K562 (cell line): Measurements from ENCODE around the gene NANS. TPM values are rescaled to one million over a fixed set of nuclear protein-coding genes. Genes with fewer than 3 reads are reported as not detected.
A peak's percentile ranks its signal among the peaks of the same experiment; 100 is the strongest.

Source experiments
- ATAC-seq: fragments of 200-7000 bp; cut with Tn5 transposase; 3 replicates; pipeline ENCODE4 v1.9.1; 2020; ENCODE audit warnings: moderate library complexity
- BruUV-seq: library from RNA; stranded (reverse); fragments of 400-500 nt; replicated peaks from 2 replicates; lab custom pipeline; 2021; lab: Mats Ljungman, UMichigan
- CTCF ChIA-PET: fragments of 300-600 bp; formaldehyde crosslinking; extraction: SDS; loops from one replicate; lab custom pipeline; 2021; ENCODE audit warnings: low intra/inter-chr PET ratio; lab: Yijun Ruan, JAX
- POLR2A ChIA-PET: fragments of 300-600, 350-650 bp; sonication (Branson Sonifier 250); formaldehyde crosslinking; extraction: SDS; loops from one replicate; lab custom pipeline; 2021; ENCODE audit warnings: antibody characterized with exemption, inconsistent platforms; lab: Yijun Ruan, JAX
- DNase-seq, 4 experiments: peaks; one replicate each; pipeline versions ENCODE4 v3.0.0 to v3.0.0-alpha.2; 2011 to 2018; ENCODE audit warnings: low spot score in 3 of 4, mixed read lengths in 3 of 4; ENCODE audit errors: extremely low read depth in 1 of 4
- FAIRE-seq: peaks from 2 replicates; lab custom pipeline; 2011; peaks lifted over from hg19 to GRCh38; lab: Jason Lieb, UNC
- H2AFZ ChIP-seq: 2 replicates; pipeline ENCODE4 v1.6.0; 2011; ENCODE audit warnings: low read depth, low read length, control low read depth, inconsistent platforms
- H3K27ac ChIP-seq: fragments of 200-600 bp; 3 replicates; pipeline ENCODE4 v1.8.0; 2011; ENCODE audit warnings: low read depth, mild to moderate bottlenecking, control low read depth, inconsistent platforms, low read length, moderate library complexity, mixed read lengths; ENCODE audit errors: extremely low read depth
- H3K27me3 ChIP-seq, 2 experiments: fragments of 300-600 bp in 1 of 2; 2 replicates in 1 of 2; 3 replicates in 1 of 2; pipeline versions ENCODE4 v1.6.0 to v1.8.0; 2011; ENCODE audit warnings: inconsistent platforms in 2 of 2, low read length in 2 of 2, mild to moderate bottlenecking in 1 of 2, mixed read lengths in 1 of 2, moderate library complexity in 1 of 2; ENCODE audit not compliant: control insufficient read depth in 2 of 2, insufficient read depth in 2 of 2
- H3K36me3 ChIP-seq: fragments of 300-600 bp; 3 replicates; pipeline ENCODE4 v1.8.0; 2011; ENCODE audit warnings: mild to moderate bottlenecking, low read length, inconsistent platforms; ENCODE audit not compliant: control insufficient read depth, insufficient read depth
- H3K4me1 ChIP-seq, 2 experiments: fragments of 200-600 bp in 1 of 2; replicated peaks in 1 of 2; 2 replicates in 1 of 2; 3 replicates in 1 of 2; pipeline versions ENCODE4 v1.5.1 to v1.8.0; 2011; ENCODE audit warnings: inconsistent platforms in 2 of 2, low read length in 2 of 2, mild to moderate bottlenecking in 1 of 2, mixed read lengths in 1 of 2, moderate library complexity in 1 of 2; ENCODE audit not compliant: control insufficient read depth in 2 of 2, insufficient read depth in 2 of 2
- H3K4me2 ChIP-seq: 2 replicates; pipeline ENCODE4 v1.6.1; 2011; ENCODE audit warnings: low read length, control low read depth, inconsistent platforms, mixed read lengths; ENCODE audit not compliant: insufficient read depth
- H3K4me3 ChIP-seq: fragments of 200-600 bp; sonication (generic), shearing (Covaris generic); 2 replicates; pipeline ENCODE4 v1.5.1; 2016; ENCODE audit warnings: control low read depth, inconsistent platforms
- H3K79me2 ChIP-seq: fragments of 200-600 bp; 3 replicates; pipeline ENCODE4 v1.8.0; 2011; ENCODE audit warnings: low read length, inconsistent platforms; ENCODE audit not compliant: control insufficient read depth, insufficient read depth
- H3K9ac ChIP-seq, 2 experiments: 2 replicates each; pipeline versions ENCODE4 v1.6.0 to v1.6.1; 2011; ENCODE audit warnings: low read depth in 2 of 2, low read length in 2 of 2, control low read depth in 1 of 2, inconsistent platforms in 1 of 2, mild to moderate bottlenecking in 1 of 2, mixed read lengths in 1 of 2; ENCODE audit not compliant: insufficient read depth in 1 of 2
- H3K9me1 ChIP-seq: one replicate; pipeline ENCODE4 v1.6.0; 2011; ENCODE audit warnings: inconsistent platforms, mild to moderate bottlenecking, low read length, moderate library complexity; ENCODE audit not compliant: control insufficient read depth, insufficient read depth
- H3K9me3 ChIP-seq: replicated peaks from 2 replicates; pipeline ENCODE4 v1.5.1; 2011; ENCODE audit warnings: low read depth, low read length, inconsistent platforms; ENCODE audit not compliant: control insufficient read depth, insufficient read depth
- H4K20me1 ChIP-seq: replicated peaks from 2 replicates; pipeline ENCODE4 v1.6.1; 2011; ENCODE audit warnings: low read length, inconsistent platforms, mixed read lengths; ENCODE audit not compliant: control insufficient read depth, insufficient read depth
- C11orf30 ChIP-seq: fragments of 450-650 bp; IDR thresholded peaks from 2 replicates; pipeline ENCODE4 v1.6.1; 2016; ENCODE audit warnings: low read depth, mild to moderate bottlenecking
- CHD4 ChIP-seq: fragments of 200-600 bp; sonication (generic); IDR thresholded peaks from 3 replicates; pipeline ENCODE4 v1.6.1; 2012; ENCODE audit warnings: low read depth, mild to moderate bottlenecking, mixed read lengths, low read length, inconsistent platforms; ENCODE audit not compliant: insufficient read depth, insufficient replicate concordance, poor library complexity, severe bottlenecking
- JUN ChIP-seq, 2 experiments: sonication (generic) in 1 of 2; formaldehyde crosslinking in 1 of 2; IDR thresholded peaks; 2 replicates each; pipeline versions ENCODE4 v1.6.1 to v1.8.0; 2012 to 2022; ENCODE audit warnings: borderline replicate concordance in 2 of 2, mild to moderate bottlenecking in 2 of 2, improper control_type of control experiment in 1 of 2, low read depth in 1 of 2, low read length in 1 of 2, missing genetic modification reagents in 1 of 2
- KLF16 ChIP-seq: IDR thresholded peaks from 2 replicates; pipeline ENCODE4 v1.6.1; 2016; ENCODE audit warnings: antibody characterized with exemption
- MAFG ChIP-seq: fragments of 450-650 bp; conservative IDR thresholded peaks from 2 replicates; pipeline ENCODE4 v1.6.1; 2016; ENCODE audit warnings: missing genetic modification characterization, missing compliant biosample characterization
- ZNF316 ChIP-seq: fragments of 450-650 bp; IDR thresholded peaks from 2 replicates; pipeline ENCODE4 v1.6.1; 2016
- WGBS: fragments of 100-300 bp; shearing (Covaris generic); methylation state at CpG from one replicate; pipeline ENCODE4 v1.1.6; 2016; ENCODE audit warnings: low coverage, mixed read lengths; ENCODE audit not compliant: insufficient coverage; ENCODE audit errors: missing lambda C conversion rate; 5-methylcytosine and 5-hydroxymethylcytosine counted together
- in situ Hi-C: fragments of 300-500 bp; cut with MboI; formaldehyde crosslinking; loops from 4 replicates; pipeline ENCODE4 v1.15.0; 2018; ENCODE audit warnings: inconsistent platforms, mixed read lengths
- intact Hi-C: fragments of 100-400 bp; cut with micrococcal nuclease; formaldehyde crosslinking; loops from 2 replicates; pipeline ENCODE4 v1.14.2; 2022
- polyA plus RNA-seq, 8 experiments: library from polyadenylated mRNA; depleted of rRNA in 4 of 8; stranded (reverse) in 5 of 8; unstranded in 3 of 8; fragments of >200 nt; fragmentation: Nextera tagmentation in 2 of 8; fragmentation: Illumina TruSeq in 1 of 8; extraction: Ambion mirVana in 2 of 8; extraction: Trizol in 1 of 8; gene quantifications; 2 replicates each; pipeline versions ENCODE4 v1.2.1 to v1.2.3, GENCODE V29; 2011 to 2014; ENCODE audit warnings: inconsistent platforms in 1 of 8, missing spikeins in 1 of 8
- total RNA-seq, 7 experiments: library from RNA; depleted of rRNA in 6 of 7; stranded (reverse); fragments of >200 nt in 6 of 7; fragmentation: Illumina TruSeq in 2 of 7; extraction: Trizol in 2 of 7; gene quantifications; 2 replicates each; pipeline versions ENCODE4 v1.2.1 to v1.2.3, GENCODE V29; 2011 to 2021; ENCODE audit warnings: low replicate concordance in 1 of 7
- TF ChIP-seq, protein P1 (sequence below): fragments of 250-450 bp; sonication (Bioruptor Pico); IDR thresholded peaks from 2 replicates; pipeline ENCODE4 v1.5.0; 2021
- TF ChIP-seq, protein P2 (sequence below): fragments of 250-450 bp; sonication (Bioruptor Pico); IDR thresholded peaks from 2 replicates; pipeline ENCODE4 v1.6.1; 2021; ENCODE audit warnings: mild to moderate bottlenecking

NANS gene
- total and polyA plus RNA-seq, 9 of the 15 experiments (the other 6 are each of a cell fraction or from before 2014, with no cell fraction given): 37.1 to 181 (median 137) TPM

DNA sequence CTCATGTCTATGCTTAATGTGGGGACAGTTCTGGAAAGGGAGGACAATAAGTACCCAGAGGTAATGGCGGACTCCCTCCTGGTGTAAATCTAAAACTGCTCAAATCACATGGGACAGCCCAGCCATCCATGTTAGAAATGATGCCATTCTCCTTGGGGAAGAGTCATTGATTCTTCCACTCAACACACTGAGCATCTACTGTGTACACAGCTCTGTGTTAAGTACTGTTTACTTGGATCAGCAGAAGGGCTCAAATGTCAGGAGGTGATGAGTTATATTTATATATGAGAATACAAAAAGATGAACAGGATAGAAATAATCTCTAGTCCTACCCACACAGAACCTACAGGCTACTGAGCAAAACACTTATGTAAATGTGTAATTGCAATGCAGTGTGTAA is 31.8 kb upstream of the NANS start:
- Histone ChIP-seq H3K36me3 (peaks cover 14% of the 10 kb centered on the region; the same call in 2 of the 3 replicates), H3K9ac (0 out of 4 replicates have a peak overlapping the region, but pooled peaks of 1 of the 2 experiments have one; percentile 50), H3K79me2 (no peaks in the 10 kb centered on the region), H3K9me1 (no peaks in the 10 kb centered on the region), H3K27ac (no peak overlapping the region), H2AFZ (no peak overlapping the region), H3K4me1 (no peaks in the 10 kb centered on the region)
- intact Hi-C loops: no loop called here
- DNase-seq: no peak
- TF ChIP-seq JUN (IDR thresholded peaks at IDR 0.05; ENCODE audit: borderline replicate concordance, low read depth, low read length) (no peak), JUN (CRISPR knock-in tag; IDR thresholded peaks at IDR 0.05; ENCODE audit: borderline replicate concordance) (no peak)
- TF ChIP-seq, protein P1, sequence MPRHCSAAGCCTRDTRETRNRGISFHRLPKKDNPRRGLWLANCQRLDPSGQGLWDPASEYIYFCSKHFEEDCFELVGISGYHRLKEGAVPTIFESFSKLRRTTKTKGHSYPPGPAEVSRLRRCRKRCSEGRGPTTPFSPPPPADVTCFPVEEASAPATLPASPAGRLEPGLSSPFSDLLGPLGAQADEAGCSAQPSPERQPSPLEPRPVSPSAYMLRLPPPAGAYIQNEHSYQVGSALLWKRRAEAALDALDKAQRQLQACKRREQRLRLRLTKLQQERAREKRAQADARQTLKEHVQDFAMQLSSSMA (CRISPR knock-in tag): no peak
- TF ChIP-seq, all 486 proteins: peak for 0
- Histone ChIP-seq H4K20me1 (no peaks in the 10 kb centered on the region), H3K27me3 (no peaks in the 10 kb centered on the region), H3K4me3 (no peak overlapping the region), H3K9me3 (no peaks in the 10 kb centered on the region), H3K4me2 (no peak overlapping the region)
- FAIRE-seq (no peak), ATAC-seq (no peak)
- CTCF ChIA-PET: no interaction called here
- POLR2A ChIA-PET: interaction anchor here (0.7 to 1.8 kb wide), 2 partner anchors 11 to 708 kb away, joined by 3 to 5 read pairs; no protein-coding TSS in a partner anchor
- in situ Hi-C loops: no loop called here
- 69% methylated on average over 1 of the region's 1 CpG for WGBS
- no TSS peak for BruUV-seq

GRCh38 chr9:98031169-98031568 is 25.4 kb upstream of the NANS start:
- Histone ChIP-seq H3K36me3 (no peaks in the 10 kb centered on the region), H3K4me1 (peaks cover 0 to 3% of the 10 kb centered on the region in 2 experiments; a peak in 3 of 5 replicates), H3K9me3 (no peaks in the 10 kb centered on the region), H2AFZ (no peak overlapping the region), H3K27ac (no peak overlapping the region), H3K4me2 (no peak overlapping the region), H3K9me1 (no peaks in the 10 kb centered on the region), H4K20me1 (no peaks in the 10 kb centered on the region), H3K9ac (no peak overlapping the region), H3K4me3 (no peak overlapping the region), H3K27me3 (no peaks in the 10 kb centered on the region), H3K79me2 (no peaks in the 10 kb centered on the region)
- TF ChIP-seq ZNF316 (peak; percentile 82), CHD4 (no peak), KLF16 (no peak), C11orf30 (peak; percentile 66), MAFG (tag) (0 out of 2 replicates have a peak, but pooled peaks have one; percentile 34)
- TF ChIP-seq, protein P2, sequence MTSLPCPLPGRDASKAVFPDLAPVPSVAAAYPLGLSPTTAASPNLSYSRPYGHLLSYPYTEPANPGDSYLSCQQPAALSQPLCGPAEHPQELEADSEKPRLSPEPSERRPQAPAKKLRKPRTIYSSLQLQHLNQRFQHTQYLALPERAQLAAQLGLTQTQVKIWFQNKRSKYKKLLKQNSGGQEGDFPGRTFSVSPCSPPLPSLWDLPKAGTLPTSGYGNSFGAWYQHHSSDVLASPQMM (CRISPR knock-in tag): no peak
- no peak for DNase-seq
- intact Hi-C loops (no loop called here), in situ Hi-C loops (no loop called here)
- no TSS peak for BruUV-seq
- CTCF ChIA-PET: no interaction called here
- no peak for FAIRE-seq
- POLR2A ChIA-PET: no interaction called here
- no peak for ATAC-seq
